Esophagus muscularis mucosa (tissue), 3 donors: ENCODE data around the gene FAM111A.

ENCODE experiments used
- EP300 ChIP-seq: sonication (generic); formaldehyde crosslinking; IDR thresholded peaks from one replicate; pipeline ENCODE4 v1.6.1; 2017; ENCODE audit warnings: antibody characterized with exemption
- TF ChIP-seq, protein P1 (sequence below), 3 experiments: fragments of 200-600 bp in 2 of 3; fragments of 450-650 bp in 1 of 3; sonication (generic) in 2 of 3; IDR thresholded peaks; one replicate each; pipeline ENCODE4 v1.5.1; 2017 to 2019; ENCODE audit warnings: antibody characterized with exemption in 3 of 3, mild to moderate bottlenecking in 2 of 3, moderate library complexity in 1 of 3

GRCh38 chr11:59181746-59182456, 39.2 kb downstream of the FAM111A start:
- TF ChIP-seq, protein P1, sequence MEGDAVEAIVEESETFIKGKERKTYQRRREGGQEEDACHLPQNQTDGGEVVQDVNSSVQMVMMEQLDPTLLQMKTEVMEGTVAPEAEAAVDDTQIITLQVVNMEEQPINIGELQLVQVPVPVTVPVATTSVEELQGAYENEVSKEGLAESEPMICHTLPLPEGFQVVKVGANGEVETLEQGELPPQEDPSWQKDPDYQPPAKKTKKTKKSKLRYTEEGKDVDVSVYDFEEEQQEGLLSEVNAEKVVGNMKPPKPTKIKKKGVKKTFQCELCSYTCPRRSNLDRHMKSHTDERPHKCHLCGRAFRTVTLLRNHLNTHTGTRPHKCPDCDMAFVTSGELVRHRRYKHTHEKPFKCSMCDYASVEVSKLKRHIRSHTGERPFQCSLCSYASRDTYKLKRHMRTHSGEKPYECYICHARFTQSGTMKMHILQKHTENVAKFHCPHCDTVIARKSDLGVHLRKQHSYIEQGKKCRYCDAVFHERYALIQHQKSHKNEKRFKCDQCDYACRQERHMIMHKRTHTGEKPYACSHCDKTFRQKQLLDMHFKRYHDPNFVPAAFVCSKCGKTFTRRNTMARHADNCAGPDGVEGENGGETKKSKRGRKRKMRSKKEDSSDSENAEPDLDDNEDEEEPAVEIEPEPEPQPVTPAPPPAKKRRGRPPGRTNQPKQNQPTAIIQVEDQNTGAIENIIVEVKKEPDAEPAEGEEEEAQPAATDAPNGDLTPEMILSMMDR (IDR thresholded peaks at IDR 0.05): no peak
- TF ChIP-seq EP300: no peak
